Immature natural killer cell (primary cell): ENCODE measurements around the gene PARVA. TPM values are rescaled to one million over a fixed set of nuclear protein-coding genes. Genes with fewer than 3 reads are reported as not detected.

Source experiments
- DNase-seq, 3 donors: peaks; one replicate each; pipeline ENCODE4 v3.0.0; 2022; ENCODE audit warnings: mixed read lengths in 1 of 3
- H3K27ac Mint-ChIP-seq, 6 donors: one replicate each; pipeline ENCODE4 v1.8.0; 2020; ENCODE audit warnings: mixed read lengths in 6 of 6, mild to moderate bottlenecking in 5 of 6, inconsistent platforms in 4 of 6, moderate library complexity in 3 of 6
- H3K27me3 Mint-ChIP-seq, 3 donors: one replicate each; pipeline ENCODE4 v1.8.0; 2020 to 2021; ENCODE audit warnings: low read depth in 3 of 3, mild to moderate bottlenecking in 3 of 3, mixed read lengths in 3 of 3, moderate library complexity in 3 of 3, inconsistent platforms in 1 of 3
- H3K36me3 Mint-ChIP-seq, 3 donors: one replicate each; pipeline ENCODE4 v1.8.0; 2020; ENCODE audit warnings: mixed read lengths in 3 of 3, inconsistent platforms in 2 of 3, mild to moderate bottlenecking in 2 of 3
- H3K4me1 Mint-ChIP-seq, 2 donors: one replicate each; pipeline ENCODE4 v1.8.0; 2020; ENCODE audit warnings: inconsistent platforms in 2 of 2, mild to moderate bottlenecking in 2 of 2, mixed read lengths in 2 of 2, moderate library complexity in 1 of 2
- H3K4me3 Mint-ChIP-seq, 5 donors: one replicate each; pipeline ENCODE4 v1.8.0; 2020; ENCODE audit warnings: mild to moderate bottlenecking in 5 of 5, mixed read lengths in 5 of 5, inconsistent platforms in 3 of 5, moderate library complexity in 3 of 5
- H3K9me3 Mint-ChIP-seq, 6 donors: one replicate each; pipeline ENCODE4 v1.8.0; 2020; ENCODE audit warnings: mild to moderate bottlenecking in 6 of 6, mixed read lengths in 6 of 6, inconsistent platforms in 4 of 6, moderate library complexity in 3 of 6
- polyA plus RNA-seq, 3 donors: library from polyadenylated mRNA; unstranded; fragments of 300-500 nt; fragmentation: Illumina TruSeq; gene quantifications; one replicate each; pipeline ENCODE4 v1.2.3, GENCODE V29; 2021

PARVA gene
- polyA plus RNA-seq, 3 donors from 2014 or later: not detected

- Mint-ChIP-seq H3K4me3 (no peak overlapping the region), H3K4me1 (no peaks in the 10 kb centered on the region), H3K27me3 (peaks cover 1 to 3% (median 2%) of the 10 kb centered on the region in 3 donors), H3K36me3 (no peaks in the 10 kb centered on the region), H3K27ac (no peak overlapping the region), H3K9me3 (peaks cover 0 to 3% (median 1%) of the 10 kb centered on the region in 6 donors)
- no peak for DNase-seq
These were observed 176.8 kb downstream of the PARVA start for GRCh38 chr11:12554122-12554521.

- Mint-ChIP-seq H3K4me1 (no peaks in the 10 kb centered on the region), H3K27ac (no peak overlapping the region), H3K36me3 (no peaks in the 10 kb centered on the region), H3K9me3 (peaks cover 0 to 4% (median 1%) of the 10 kb centered on the region in 6 donors), H3K4me3 (no peak overlapping the region), H3K27me3 (peaks cover 3 to 4% (median 3%) of the 10 kb centered on the region in 3 donors)
- no peak for DNase-seq
These were observed 178.8 kb downstream of the PARVA start for GRCh38 chr11:12556155-12556554.

GRCh38 chr11:12556788-12557384 is 179.5 kb downstream of the PARVA start:
- H3K36me3 Mint-ChIP-seq: no peaks in the 10 kb centered on the region
- DNase-seq: no peak
- peaks cover 0 to 4% (median 1%) of the 10 kb centered on the region in 6 donors for H3K9me3 Mint-ChIP-seq
- no peaks in the 10 kb centered on the region for H3K4me1 Mint-ChIP-seq
- no peak overlapping the region for H3K27ac Mint-ChIP-seq
- peaks cover 3 to 4% (median 3%) of the 10 kb centered on the region in 3 donors for H3K27me3 Mint-ChIP-seq
- no peak overlapping the region for H3K4me3 Mint-ChIP-seq

GRCh38 chr11:12559011-12559410 is 181.6 kb downstream of the PARVA start:
- Mint-ChIP-seq H3K36me3 (no peaks in the 10 kb centered on the region), H3K9me3 (peaks cover 0 to 4% (median under 1%) of the 10 kb centered on the region in 6 donors), H3K27me3 (peaks cover 2 to 5% (median 3%) of the 10 kb centered on the region in 3 donors), H3K4me3 (no peak overlapping the region), H3K27ac (no peak overlapping the region), H3K4me1 (no peaks in the 10 kb centered on the region)
- DNase-seq: no peak

GRCh38 chr11:12560362-12560761 is 183.0 kb downstream of the PARVA start:
- H3K9me3 Mint-ChIP-seq: peaks cover 0 to 2% (median 0%) of the 10 kb centered on the region in 6 donors
- no peak overlapping the region for H3K4me3 Mint-ChIP-seq

GRCh38 chr11:12560861-12561260 is 183.5 kb downstream of the PARVA start:
- Mint-ChIP-seq H3K27me3 (peaks cover 2 to 9% (median 3%) of the 10 kb centered on the region in 3 donors), H3K36me3 (no peaks in the 10 kb centered on the region), H3K4me3 (no peak overlapping the region), H3K9me3 (peaks cover 0 to 2% (median 0%) of the 10 kb centered on the region in 6 donors), H3K27ac (no peak overlapping the region), H3K4me1 (no peaks in the 10 kb centered on the region)
- DNase-seq: no peak

More at GRCh38 chr11:12560362-12560761, 183.0 kb downstream of the PARVA start:
- Mint-ChIP-seq H3K4me1 (no peaks in the 10 kb centered on the region), H3K36me3 (no peaks in the 10 kb centered on the region), H3K27ac (no peak overlapping the region), H3K27me3 (peaks cover 2 to 9% (median 3%) of the 10 kb centered on the region in 3 donors)
- no peak for DNase-seq

- peaks cover 2 to 14% (median 3%) of the 10 kb centered on the region in 3 donors for H3K27me3 Mint-ChIP-seq
- H3K4me1 Mint-ChIP-seq: no peaks in the 10 kb centered on the region
- H3K4me3 Mint-ChIP-seq: no peak overlapping the region
- no peak for DNase-seq
- peaks cover 0 to 10% (median 0%) of the 10 kb centered on the region in 6 donors for H3K9me3 Mint-ChIP-seq
- H3K36me3 Mint-ChIP-seq: no peaks in the 10 kb centered on the region
- no peak overlapping the region for H3K27ac Mint-ChIP-seq
These were observed 186.6 kb downstream of the PARVA start for GRCh38 chr11:12564012-12564411.

- Mint-ChIP-seq H3K4me1 (no peaks in the 10 kb centered on the region), H3K27me3 (peaks cover 0 to 16% (median 0%) of the 10 kb centered on the region in 3 donors), H3K36me3 (no peaks in the 10 kb centered on the region), H3K4me3 (no peak overlapping the region), H3K27ac (no peak overlapping the region), H3K9me3 (peaks cover 0 to 8% (median 0%) of the 10 kb centered on the region in 6 donors)
- DNase-seq: no peak
These were observed 188.0 kb downstream of the PARVA start for GRCh38 chr11:12565406-12565805.

- H3K4me1 Mint-ChIP-seq: no peaks in the 10 kb centered on the region
- H3K4me3 Mint-ChIP-seq: no peak overlapping the region
- H3K27me3 Mint-ChIP-seq: peaks cover 0 to 14% (median 3%) of the 10 kb centered on the region in 3 donors
- H3K36me3 Mint-ChIP-seq: no peaks in the 10 kb centered on the region
- DNase-seq: no peak
- peaks cover 0 to 8% (median 0%) of the 10 kb centered on the region in 6 donors for H3K9me3 Mint-ChIP-seq
- no peak overlapping the region for H3K27ac Mint-ChIP-seq
These were observed 190.5 kb downstream of the PARVA start for GRCh38 chr11:12567746-12568460.

- Mint-ChIP-seq H3K4me1 (no peaks in the 10 kb centered on the region), H3K36me3 (no peaks in the 10 kb centered on the region), H3K27me3 (peaks cover 0 to 19% (median 3%) of the 10 kb centered on the region in 3 donors), H3K4me3 (no peak overlapping the region), H3K9me3 (peaks cover 0 to 10% (median 0%) of the 10 kb centered on the region in 6 donors), H3K27ac (no peak overlapping the region)
- no peak for DNase-seq
These were observed 192.4 kb downstream of the PARVA start for GRCh38 chr11:12569499-12570425.

- no peak overlapping the region for H3K4me3 Mint-ChIP-seq
- H3K36me3 Mint-ChIP-seq: no peaks in the 10 kb centered on the region
- no peak for DNase-seq
- no peaks in the 10 kb centered on the region for H3K4me1 Mint-ChIP-seq
- H3K9me3 Mint-ChIP-seq: peaks cover 0 to 2% (median 0%) of the 10 kb centered on the region in 6 donors
- H3K27me3 Mint-ChIP-seq: peaks cover 0 to 14% (median 3%) of the 10 kb centered on the region in 3 donors
- no peak overlapping the region for H3K27ac Mint-ChIP-seq
These were observed 196.5 kb downstream of the PARVA start for GRCh38 chr11:12573707-12574485.

- peaks cover 0 to 3% (median 0%) of the 10 kb centered on the region in 6 donors for H3K9me3 Mint-ChIP-seq
- H3K27ac Mint-ChIP-seq: no peak overlapping the region
- H3K27me3 Mint-ChIP-seq: peaks cover 0 to 15% (median 0%) of the 10 kb centered on the region in 3 donors
- H3K36me3 Mint-ChIP-seq: no peaks in the 10 kb centered on the region
- DNase-seq: no peak
- no peak overlapping the region for H3K4me3 Mint-ChIP-seq
- no peaks in the 10 kb centered on the region for H3K4me1 Mint-ChIP-seq
These were observed 200.6 kb downstream of the PARVA start for GRCh38 chr11:12577725-12578644.
